Measurements from ENCODE around the gene TCEA2.

- TF ChIP-seq ZNF121 (CRISPR knock-in tag; conservative IDR thresholded peaks at IDR 0.05) = peak; percentile 95
- no peak for TF ChIP-seq FOXK1 (CRISPR knock-in tag; IDR thresholded peaks at IDR 0.05; ENCODE audit: borderline replicate concordance)
- TF ChIP-seq SIN3A (IDR thresholded peaks at IDR 0.05; ENCODE audit: borderline replicate concordance in 2 of 2, control insufficient read depth in 1 of 2, low read depth in 2 of 2, low read length in 2 of 2) = no peak
- no peak for TF ChIP-seq E2F4 (CRISPR knock-in tag; IDR thresholded peaks at IDR 0.05; ENCODE audit: low read depth)
- no peak for TF ChIP-seq ZNF23 (CRISPR knock-in tag; IDR thresholded peaks at IDR 0.05)
- no peak for TF ChIP-seq NFYB (IDR thresholded peaks at IDR 0.05; ENCODE audit: extremely low read depth, insufficient read length)
- TF ChIP-seq CHD2 (IDR thresholded peaks at IDR 0.05; ENCODE audit: low read depth, low read length) = no peak
- no peak for TF ChIP-seq MLLT1 (IDR thresholded peaks at IDR 0.05)
- TF ChIP-seq CTCF (IDR thresholded peaks at IDR 0.05 in 2 of 3, conservative IDR thresholded peaks at IDR 0.05 in 1 of 3; ENCODE audit: insufficient read depth in 2 of 3, low read depth in 1 of 3, low read length in 3 of 3) = no peak
- no peak for TF ChIP-seq SPI1 (IDR thresholded peaks at IDR 0.05; ENCODE audit: borderline replicate concordance, low read depth, low read length)
- no peak for TF ChIP-seq ZNF785 (CRISPR knock-in tag; IDR thresholded peaks at IDR 0.05)
- no peak for TF ChIP-seq AFF1 (IDR thresholded peaks at IDR 0.05; ENCODE audit: low read depth in 1 of 2, partially characterized antibody in 2 of 2)
- TF ChIP-seq ZNF263 (CRISPR knock-in tag; IDR thresholded peaks at IDR 0.05; ENCODE audit: borderline replicate concordance) = no peak
Observed at GRCh38 chr20:64102647-64103354, 39.8 kb downstream of the TCEA2 start.
